ENCODE data around the gene RACK1. TPM values are rescaled to one million over a fixed set of nuclear protein-coding genes. Genes with fewer than 3 reads are reported as not detected.

The RACK1 gene
- total and polyA plus RNA-seq, 2 of the 13 experiments (the other 11 are each of a cell fraction or from before 2014, with no cell fraction given) = 2,514 to 6,141 TPM

DNA sequence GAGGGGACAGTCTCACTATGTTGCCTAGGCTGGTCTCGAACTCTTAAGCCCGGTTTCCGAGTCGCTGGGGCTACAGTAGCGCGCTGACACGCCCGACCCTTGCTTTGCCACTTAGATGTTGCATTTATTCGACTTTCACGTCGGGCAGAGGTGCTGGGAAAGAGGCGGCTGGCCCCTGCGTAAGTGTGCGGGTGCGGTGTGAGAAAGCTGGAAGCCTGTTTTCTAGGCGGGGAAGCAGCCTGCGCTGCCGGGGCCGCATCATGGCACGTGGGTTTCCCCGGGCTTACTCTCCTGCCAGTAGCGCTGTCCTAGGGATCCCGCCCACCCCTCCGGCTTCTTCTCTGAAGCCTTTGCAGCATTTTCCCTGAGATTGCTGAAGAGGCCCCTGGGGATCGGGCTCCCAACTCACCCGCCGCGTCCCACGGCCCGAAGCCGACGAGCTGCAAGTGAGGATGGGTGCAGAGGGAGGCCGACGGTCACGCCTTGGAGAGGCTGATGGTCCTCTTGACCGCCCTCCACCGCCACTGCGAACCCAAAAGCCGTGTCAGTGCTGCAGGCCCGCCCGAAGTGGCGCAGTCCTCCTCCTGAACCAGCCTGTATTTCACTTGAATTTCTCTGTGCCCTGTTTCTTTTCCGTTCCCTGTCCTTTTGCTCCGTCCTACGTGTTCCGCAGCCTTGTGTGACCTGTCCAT lies 26.4 kb downstream of the RACK1 start (continued):
- 0 out of 2 replicates have a peak, but pooled peaks have one; percentile 57 for TF ChIP-seq DZIP1 (CRISPR knock-in tag; IDR thresholded peaks at IDR 0.05)
- no peak for TF ChIP-seq ZNF253 (CRISPR knock-in tag; IDR thresholded peaks at IDR 0.05; ENCODE audit: borderline replicate concordance)
- TF ChIP-seq SAP130 (CRISPR knock-in tag; IDR thresholded peaks at IDR 0.05; ENCODE audit: low read depth) = no peak
- TF ChIP-seq ZFP36L1 (CRISPR knock-in tag; IDR thresholded peaks at IDR 0.05) = no peak
- no peak for TF ChIP-seq GABPA (IDR thresholded peaks at IDR 0.05; ENCODE audit: low read depth, low read length)
- no peak for TF ChIP-seq GABPA (CRISPR knock-in tag; IDR thresholded peaks at IDR 0.05; ENCODE audit: low read depth)
- no peak for TF ChIP-seq SRSF1 (optimal IDR thresholded peaks at IDR 0.05; ENCODE audit: low read depth, low read length)
- TF ChIP-seq ZNF83 (CRISPR knock-in tag; IDR thresholded peaks at IDR 0.05; ENCODE audit: borderline replicate concordance) = no peak
- TF ChIP-seq, protein P1, sequence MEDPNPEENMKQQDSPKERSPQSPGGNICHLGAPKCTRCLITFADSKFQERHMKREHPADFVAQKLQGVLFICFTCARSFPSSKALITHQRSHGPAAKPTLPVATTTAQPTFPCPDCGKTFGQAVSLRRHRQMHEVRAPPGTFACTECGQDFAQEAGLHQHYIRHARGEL (CRISPR knock-in tag; IDR thresholded peaks at IDR 0.05) = 0 out of 2 replicates have a peak, but pooled peaks have one; percentile 69
- TF ChIP-seq SP2 (CRISPR knock-in tag; IDR thresholded peaks at IDR 0.05) = no peak
- TF ChIP-seq THAP11 (CRISPR knock-in tag; IDR thresholded peaks at IDR 0.05) = no peak
- peak; percentile 30; the same call in 1 of the 2 replicates for TF ChIP-seq GABPB1 (CRISPR knock-in tag; IDR thresholded peaks at IDR 0.05)
- TF ChIP-seq, protein P2, sequence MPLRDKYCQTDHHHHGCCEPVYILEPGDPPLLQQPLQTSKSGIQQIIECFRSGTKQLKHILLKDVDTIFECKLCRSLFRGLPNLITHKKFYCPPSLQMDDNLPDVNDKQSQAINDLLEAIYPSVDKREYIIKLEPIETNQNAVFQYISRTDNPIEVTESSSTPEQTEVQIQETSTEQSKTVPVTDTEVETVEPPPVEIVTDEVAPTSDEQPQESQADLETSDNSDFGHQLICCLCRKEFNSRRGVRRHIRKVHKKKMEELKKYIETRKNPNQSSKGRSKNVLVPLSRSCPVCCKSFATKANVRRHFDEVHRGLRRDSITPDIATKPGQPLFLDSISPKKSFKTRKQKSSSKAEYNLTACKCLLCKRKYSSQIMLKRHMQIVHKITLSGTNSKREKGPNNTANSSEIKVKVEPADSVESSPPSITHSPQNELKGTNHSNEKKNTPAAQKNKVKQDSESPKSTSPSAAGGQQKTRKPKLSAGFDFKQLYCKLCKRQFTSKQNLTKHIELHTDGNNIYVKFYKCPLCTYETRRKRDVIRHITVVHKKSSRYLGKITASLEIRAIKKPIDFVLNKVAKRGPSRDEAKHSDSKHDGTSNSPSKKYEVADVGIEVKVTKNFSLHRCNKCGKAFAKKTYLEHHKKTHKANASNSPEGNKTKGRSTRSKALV (CRISPR knock-in tag; IDR thresholded peaks at IDR 0.05) = 0 out of 2 replicates have a peak, but pooled peaks have one; percentile 29
- TF ChIP-seq ZNF782 (CRISPR knock-in tag; IDR thresholded peaks at IDR 0.05; ENCODE audit: borderline replicate concordance) = no peak
- no peak for TF ChIP-seq FUBP1 (CRISPR knock-in tag; IDR thresholded peaks at IDR 0.05; ENCODE audit: borderline replicate concordance)
- no peak for TF ChIP-seq HOXD1 (CRISPR knock-in tag; IDR thresholded peaks at IDR 0.05)
- 0 out of 2 replicates have a peak, but pooled peaks have one; percentile 9 for TF ChIP-seq ZNF709 (CRISPR knock-in tag; IDR thresholded peaks at IDR 0.05)
- TF ChIP-seq ZMYM2 (CRISPR knock-in tag; IDR thresholded peaks at IDR 0.05) = 0 out of 2 replicates have a peak, but pooled peaks have one; percentile 5
- TF ChIP-seq ZNF614 (CRISPR knock-in tag; IDR thresholded peaks at IDR 0.05; ENCODE audit: borderline replicate concordance) = peak; percentile 30; the same call in 1 of the 2 replicates
- TF ChIP-seq ZNF234 (CRISPR knock-in tag; conservative IDR thresholded peaks at IDR 0.05) = no peak
- no peak for TF ChIP-seq ASH2L (IDR thresholded peaks at IDR 0.05; ENCODE audit: insufficient read length, low read depth, low read length)

Measured in HepG2 (cell line).